ENCODE results near the gene SCYL1. TPM values are rescaled to one million over a fixed set of nuclear protein-coding genes. Genes with fewer than 3 reads are reported as not detected.
A peak's percentile ranks its signal among the peaks of the same experiment; 100 is the strongest.

The SCYL1 gene
- total RNA-seq, 4 donors from 2014 or later, result 40.6 to 63.3 (median 52.6) TPM

DNA sequence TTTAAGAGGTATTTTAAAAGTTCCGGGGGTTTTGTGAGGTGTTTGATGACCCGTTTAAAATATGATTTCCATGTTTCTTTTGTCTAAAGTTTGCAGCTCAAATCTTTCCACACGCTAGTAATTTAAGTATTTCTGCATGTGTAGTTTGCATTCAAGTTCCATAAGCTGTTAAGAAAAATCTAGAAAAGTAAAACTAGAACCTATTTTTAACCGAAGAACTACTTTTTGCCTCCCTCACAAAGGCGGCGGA, 26.2 kb upstream of the SCYL1 start:
- 0 to 2% methylated on average over 6 of the region's 6 CpGs for WGBS, 2 donors
- H3K4me1 ChIP-seq, result peaks cover 30 to 44% (median 33%) of the 10 kb centered on the region in 3 donors
- TF ChIP-seq, protein P1, sequence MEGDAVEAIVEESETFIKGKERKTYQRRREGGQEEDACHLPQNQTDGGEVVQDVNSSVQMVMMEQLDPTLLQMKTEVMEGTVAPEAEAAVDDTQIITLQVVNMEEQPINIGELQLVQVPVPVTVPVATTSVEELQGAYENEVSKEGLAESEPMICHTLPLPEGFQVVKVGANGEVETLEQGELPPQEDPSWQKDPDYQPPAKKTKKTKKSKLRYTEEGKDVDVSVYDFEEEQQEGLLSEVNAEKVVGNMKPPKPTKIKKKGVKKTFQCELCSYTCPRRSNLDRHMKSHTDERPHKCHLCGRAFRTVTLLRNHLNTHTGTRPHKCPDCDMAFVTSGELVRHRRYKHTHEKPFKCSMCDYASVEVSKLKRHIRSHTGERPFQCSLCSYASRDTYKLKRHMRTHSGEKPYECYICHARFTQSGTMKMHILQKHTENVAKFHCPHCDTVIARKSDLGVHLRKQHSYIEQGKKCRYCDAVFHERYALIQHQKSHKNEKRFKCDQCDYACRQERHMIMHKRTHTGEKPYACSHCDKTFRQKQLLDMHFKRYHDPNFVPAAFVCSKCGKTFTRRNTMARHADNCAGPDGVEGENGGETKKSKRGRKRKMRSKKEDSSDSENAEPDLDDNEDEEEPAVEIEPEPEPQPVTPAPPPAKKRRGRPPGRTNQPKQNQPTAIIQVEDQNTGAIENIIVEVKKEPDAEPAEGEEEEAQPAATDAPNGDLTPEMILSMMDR (IDR thresholded peaks at IDR 0.05), result no peak
- no peak for TF ChIP-seq POLR2A (IDR thresholded peaks at IDR 0.05)
- H3K27me3 ChIP-seq, result no peaks in the 10 kb centered on the region
- DNase-seq, result no peak
- H3K4me3 ChIP-seq, result peak overlapping the region; percentile 47 to 96 (median 76)
- peaks cover 6 to 33% (median 21%) of the 10 kb centered on the region in 3 donors for H3K36me3 ChIP-seq
- H3K9me3 ChIP-seq, result no peaks in the 10 kb centered on the region
- intact Hi-C loops (cut with DNase I), result loop anchor here (2.0 kb wide), 1 partner anchor 76 kb away; the partner anchor contains the start of gene NEAT1
- H3K27ac ChIP-seq, result peak overlapping the region; percentile 95 to 100 (median 98)

DNA sequence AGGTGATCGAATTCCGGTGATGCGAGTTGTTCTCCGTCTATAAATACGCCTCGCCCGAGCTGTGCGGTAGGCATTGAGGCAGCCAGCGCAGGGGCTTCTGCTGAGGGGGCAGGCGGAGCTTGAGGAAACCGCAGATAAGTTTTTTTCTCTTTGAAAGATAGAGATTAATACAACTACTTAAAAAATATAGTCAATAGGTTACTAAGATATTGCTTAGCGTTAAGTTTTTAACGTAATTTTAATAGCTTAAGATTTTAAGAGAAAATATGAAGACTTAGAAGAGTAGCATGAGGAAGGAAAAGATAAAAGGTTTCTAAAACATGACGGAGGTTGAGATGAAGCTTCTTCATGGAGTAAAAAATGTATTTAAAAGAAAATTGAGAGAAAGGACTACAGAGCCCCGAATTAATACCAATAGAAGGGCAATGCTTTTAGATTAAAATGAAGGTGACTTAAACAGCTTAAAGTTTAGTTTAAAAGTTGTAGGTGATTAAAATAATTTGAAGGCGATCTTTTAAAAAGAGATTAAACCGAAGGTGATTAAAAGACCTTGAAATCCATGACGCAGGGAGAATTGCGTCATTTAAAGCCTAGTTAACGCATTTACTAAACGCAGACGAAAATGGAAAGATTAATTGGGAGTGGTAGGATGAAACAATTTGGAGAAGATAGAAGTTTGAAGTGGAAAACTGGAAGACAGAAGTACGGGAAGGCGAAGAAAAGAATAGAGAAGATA, 25.7 kb upstream of the SCYL1 start, which contains the start of gene MALAT1:
Gene MALAT1 (plus strand): TSS at position 69 of the 736 bp plus-strand sequence.
- H3K36me3 ChIP-seq, result peaks cover 6 to 37% (median 26%) of the 10 kb centered on the region in 3 donors
- TF ChIP-seq POLR2A (IDR thresholded peaks at IDR 0.05), result peak in 3 of 4 donors; percentile 100
- TF ChIP-seq, protein P1 (IDR thresholded peaks at IDR 0.05), result peak in 2 of 6 experiments; percentile 21 to 44

DNA sequence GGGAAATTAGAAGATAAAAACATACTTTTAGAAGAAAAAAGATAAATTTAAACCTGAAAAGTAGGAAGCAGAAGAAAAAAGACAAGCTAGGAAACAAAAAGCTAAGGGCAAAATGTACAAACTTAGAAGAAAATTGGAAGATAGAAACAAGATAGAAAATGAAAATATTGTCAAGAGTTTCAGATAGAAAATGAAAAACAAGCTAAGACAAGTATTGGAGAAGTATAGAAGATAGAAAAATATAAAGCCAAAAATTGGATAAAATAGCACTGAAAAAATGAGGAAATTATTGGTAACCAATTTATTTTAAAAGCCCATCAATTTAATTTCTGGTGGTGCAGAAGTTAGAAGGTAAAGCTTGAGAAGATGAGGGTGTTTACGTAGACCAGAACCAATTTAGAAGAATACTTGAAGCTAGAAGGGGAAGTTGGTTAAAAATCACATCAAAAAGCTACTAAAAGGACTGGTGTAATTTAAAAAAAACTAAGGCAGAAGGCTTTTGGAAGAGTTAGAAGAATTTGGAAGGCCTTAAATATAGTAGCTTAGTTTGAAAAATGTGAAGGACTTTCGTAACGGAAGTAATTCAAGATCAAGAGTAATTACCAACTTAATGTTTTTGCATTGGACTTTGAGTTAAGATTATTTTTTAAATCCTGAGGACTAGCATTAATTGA, 25.0 kb upstream of the SCYL1 start:
- intact Hi-C loops (cut with DNase I), result loop anchor here (2.0 kb wide), 1 partner anchor 77 kb away; the partner anchor contains the start of gene NEAT1
- H3K9me3 ChIP-seq, result no peaks in the 10 kb centered on the region
- no peaks in the 10 kb centered on the region for H3K27me3 ChIP-seq
- no peak for TF ChIP-seq POLR2A (IDR thresholded peaks at IDR 0.05)
- TF ChIP-seq, protein P1 (IDR thresholded peaks at IDR 0.05), result no peak
- 0 to 1% methylated on average over 3 of the region's 3 CpGs for WGBS, 2 donors
- H3K36me3 ChIP-seq, result peaks cover 9 to 44% (median 33%) of the 10 kb centered on the region in 3 donors
- H3K4me1 ChIP-seq, result peaks cover 19 to 44% (median 21%) of the 10 kb centered on the region in 3 donors
- peak overlapping the region; percentile 95 to 100 (median 98) for H3K27ac ChIP-seq
- H3K4me3 ChIP-seq, result peak overlapping the region; percentile 47 to 96 (median 76)
- DNase-seq, result no peak

More for the DNA sequence above, 25.7 kb upstream of the SCYL1 start, which contains the start of gene MALAT1:
- peak; percentile 65 for DNase-seq
- peak within 1 kb of the TSS; percentile 47 to 96 (median 76) for H3K4me3 ChIP-seq
- intact Hi-C loops (cut with DNase I), result loop anchor here (2.0 kb wide), 1 partner anchor 76 kb away; the partner anchor contains the start of gene NEAT1
- H3K9me3 ChIP-seq, result no peaks in the 10 kb centered on the region
- H3K4me1 ChIP-seq, result peaks cover 26 to 44% (median 28%) of the 10 kb centered on the region in 3 donors
- peak within 1 kb of the TSS; percentile 95 to 100 (median 98) for H3K27ac ChIP-seq
- WGBS, 2 donors, result 0 to 1% methylated on average over 24 of the region's 24 CpGs
- H3K27me3 ChIP-seq, result no peaks in the 10 kb centered on the region

DNA sequence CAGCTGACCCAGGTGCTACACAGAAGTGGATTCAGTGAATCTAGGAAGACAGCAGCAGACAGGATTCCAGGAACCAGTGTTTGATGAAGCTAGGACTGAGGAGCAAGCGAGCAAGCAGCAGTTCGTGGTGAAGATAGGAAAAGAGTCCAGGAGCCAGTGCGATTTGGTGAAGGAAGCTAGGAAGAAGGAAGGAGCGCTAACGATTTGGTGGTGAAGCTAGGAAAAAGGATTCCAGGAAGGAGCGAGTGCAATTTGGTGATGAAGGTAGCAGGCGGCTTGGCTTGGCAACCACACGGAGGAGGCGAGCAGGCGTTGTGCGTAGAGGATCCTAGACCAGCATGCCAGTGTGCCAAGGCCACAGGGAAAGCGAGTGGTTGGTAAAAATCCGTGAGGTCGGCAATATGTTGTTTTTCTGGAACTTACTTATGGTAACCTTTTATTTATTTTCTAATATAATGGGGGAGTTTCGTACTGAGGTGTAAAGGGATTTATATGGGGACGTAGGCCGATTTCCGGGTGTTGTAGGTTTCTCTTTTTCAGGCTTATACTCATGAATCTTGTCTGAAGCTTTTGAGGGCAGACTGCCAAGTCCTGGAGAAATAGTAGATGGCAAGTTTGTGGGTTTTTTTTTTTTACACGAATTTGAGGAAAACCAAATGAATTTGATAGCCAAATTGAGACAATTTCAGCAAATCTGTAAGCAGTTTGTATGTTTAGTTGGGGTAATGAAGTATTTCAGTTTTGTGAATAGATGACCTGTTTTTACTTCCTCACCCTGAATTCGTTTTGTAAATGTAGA, 24.3 kb upstream of the SCYL1 start:
- Histone ChIP-seq H3K27me3 (no peaks in the 10 kb centered on the region), H3K36me3 (peaks cover 16 to 52% (median 40%) of the 10 kb centered on the region in 3 donors), H3K9me3 (no peaks in the 10 kb centered on the region), H3K4me1 (peaks cover 15 to 44% (median 21%) of the 10 kb centered on the region in 3 donors), H3K4me3 (peak overlapping the region; percentile 47 to 96 (median 76)), H3K27ac (peak overlapping the region; percentile 95 to 100 (median 98))
- TF ChIP-seq, protein P1 (IDR thresholded peaks at IDR 0.05), result peak in 1 of 6 experiments; percentile 21
- TF ChIP-seq POLR2A (IDR thresholded peaks at IDR 0.05), result peak in 3 of 4 donors; percentile 13 to 68 (median 55)
- WGBS, 2 donors, result 0% methylated on average over 20 of the region's 20 CpGs
- no peak for DNase-seq
- intact Hi-C loops (cut with DNase I), result no loop called here
